Measurements from ENCODE around the gene ACYP1. TPM values are rescaled to one million over a fixed set of nuclear protein-coding genes. Genes with fewer than 3 reads are reported as not detected.
A peak's percentile ranks its signal among the peaks of the same experiment; 100 is the strongest.

The ACYP1 gene
- total and polyA plus RNA-seq, 9 of the 15 experiments (the other 6 are each of a cell fraction or from before 2014, with no cell fraction given): 19.9 to 113 (median 52.3) TPM

- no peak for TF ChIP-seq DIDO1 (tag; IDR thresholded peaks at IDR 0.05; ENCODE audit: low read depth)
- TF ChIP-seq MIER1 (IDR thresholded peaks at IDR 0.05; ENCODE audit: low read depth): no peak; the same call in 1 of the 2 replicates
- TF ChIP-seq NFRKB (IDR thresholded peaks at IDR 0.05; ENCODE audit: low read depth): peak; percentile 77; the same call in 1 of the 2 replicates
- peak; percentile 87 for TF ChIP-seq NFE2 (IDR thresholded peaks at IDR 0.05; ENCODE audit: low read depth)
- TF ChIP-seq ATF2 (CRISPR knock-in tag; IDR thresholded peaks at IDR 0.05): no peak
- TF ChIP-seq CHD2 (IDR thresholded peaks at IDR 0.05; ENCODE audit: low read depth, low read length): no peak
- TF ChIP-seq CUX1 (CRISPR knock-in tag; IDR thresholded peaks at IDR 0.05): no peak
- peak; percentile 77 for TF ChIP-seq NFE2L1 (tag; IDR thresholded peaks at IDR 0.05; ENCODE audit: borderline replicate concordance, low read depth)
- TF ChIP-seq DPF2 (IDR thresholded peaks at IDR 0.05): peak; percentile 51; the same call in 1 of the 2 replicates
- no peak for TF ChIP-seq ZFP36 (IDR thresholded peaks at IDR 0.05; ENCODE audit: low read depth, low read length, partially characterized antibody)
- no peak for TF ChIP-seq ZNF699 (CRISPR knock-in tag; IDR thresholded peaks at IDR 0.05; ENCODE audit: insufficient replicate concordance)
- TF ChIP-seq HCFC1 (IDR thresholded peaks at IDR 0.05; ENCODE audit: low read depth, low read length): no peak
Observed at GRCh38 chr14:75068294-75069120, 4.7 kb upstream of the ACYP1 start (continued).
